Measurements from ENCODE around the gene RNF114. TPM values are rescaled to one million over a fixed set of nuclear protein-coding genes. Genes with fewer than 3 reads are reported as not detected.

Gene RNF114
- total and polyA plus RNA-seq, 2 donors (not counting 3 experiments of a cell fraction or from before 2014, with no cell fraction given), result 45.8 to 81.7 TPM

DNA sequence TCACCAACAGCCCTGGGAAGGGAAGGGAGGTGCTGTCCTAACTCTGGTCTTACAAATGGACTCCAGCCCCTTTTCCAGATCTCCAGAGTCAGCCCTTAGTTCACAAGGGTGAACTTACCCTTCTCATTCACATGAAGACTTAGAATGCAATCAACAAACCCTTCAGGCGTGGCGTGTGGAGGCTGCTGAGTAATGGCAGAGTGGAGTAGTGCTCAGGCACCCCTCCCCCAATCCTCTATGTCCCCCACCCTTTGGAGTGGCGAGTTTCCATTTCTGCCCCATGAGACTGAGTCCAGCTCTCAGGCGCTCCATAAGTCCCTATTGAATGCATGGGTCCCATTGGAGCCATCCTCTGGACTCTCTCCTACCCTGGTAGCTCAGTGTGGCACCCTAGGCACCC, 49.9 kb downstream of the RNF114 start:
- Histone ChIP-seq H2AFZ (ENCODE audit: low read depth, low read length) (no peak overlapping the region), H3K9me1 (replicated peaks; ENCODE audit: control insufficient read depth, extremely low read depth, insufficient read depth, low read length) (no peaks in the 10 kb centered on the region), H3K9me3 (replicated peaks; ENCODE audit: control insufficient read depth, insufficient read depth, low read length) (no peaks in the 10 kb centered on the region), H4K20me1 (replicated peaks; ENCODE audit: control insufficient read depth, extremely low read depth, insufficient read depth, low read length) (no peaks in the 10 kb centered on the region), H3K27me3 (ENCODE audit: control insufficient read depth in 2 of 2, insufficient read depth in 2 of 2, low read length in 2 of 2) (no peaks in the 10 kb centered on the region), H3K4me2 (ENCODE audit: insufficient read depth, low read length) (peak overlapping the region; percentile 77), H3K36me3 (ENCODE audit: control insufficient read depth in 2 of 2, extremely low read depth in 1 of 2, insufficient read depth in 2 of 2, low read length in 2 of 2) (peaks cover 8 to 12% of the 10 kb centered on the region in 2 experiments), H3K27ac (ENCODE audit: insufficient read depth, low read depth, low read length) (peak overlapping the region; percentile 4), H3K9ac (replicated peaks; ENCODE audit: extremely low read depth, insufficient read depth, low read length) (peak overlapping the region; percentile 31), H3K4me1 (ENCODE audit: control insufficient read depth, extremely low read depth, insufficient read depth, low read length) (peaks cover 75% of the 10 kb centered on the region), H3K4me3 (replicated peaks in 1 of 3; ENCODE audit: insufficient read depth in 1 of 3, low read depth in 1 of 3, low read length in 3 of 3) (peak overlapping the region in 2 of 3 experiments; percentile 49 to 89), H3K79me2 (ENCODE audit: control insufficient read depth, insufficient read depth, low read length) (peaks cover 56% of the 10 kb centered on the region)
- dilution Hi-C loops (cut with MboI; ENCODE audit: extremely low pct_ligation_motif_present, low sequenced_read_pairs), result no loop called here
- ChIA-PET POLR2A (interaction anchor here (0.8 kb wide), 1 partner anchor 27 kb away, joined by 3 read pairs; no protein-coding TSS in a partner anchor), CTCF (interaction anchor here (1.1 to 23.6 kb wide), 3 partner anchors 82 to 100 kb away, joined by 3 to 1187 read pairs (median 4); no protein-coding TSS in a partner anchor)
- FAIRE-seq (no peak), DNase-seq (ENCODE audit: low read depth, low spot score) (no peak)
- intact Hi-C loops (cut with micrococcal nuclease), result loop anchor here (10.0 kb wide), 1 partner anchor 479 kb away; no protein-coding TSS in a partner anchor
- BruUV-seq (replicated peaks), result no TSS peak
- no peak for TF ChIP-seq JUN (IDR thresholded peaks at IDR 0.05; ENCODE audit: borderline replicate concordance, insufficient read depth, insufficient read length, low read depth)
- no peak for TF ChIP-seq POLR2AphosphoS5 (IDR thresholded peaks at IDR 0.05; ENCODE audit: insufficient read depth, low read depth, low read length)
- no peak for TF ChIP-seq EZH2 (IDR thresholded peaks at IDR 0.05; ENCODE audit: borderline replicate concordance, low read depth, low read length, severe bottlenecking)
- TF ChIP-seq, protein P1, sequence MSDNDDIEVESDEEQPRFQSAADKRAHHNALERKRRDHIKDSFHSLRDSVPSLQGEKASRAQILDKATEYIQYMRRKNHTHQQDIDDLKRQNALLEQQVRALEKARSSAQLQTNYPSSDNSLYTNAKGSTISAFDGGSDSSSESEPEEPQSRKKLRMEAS (IDR thresholded peaks at IDR 0.05; ENCODE audit: insufficient read depth, insufficient read length), result no peak
- TF ChIP-seq POLR2A (IDR thresholded peaks at IDR 0.05; ENCODE audit: low read depth, low read length), result no peak
- no peak for TF ChIP-seq MYC (IDR thresholded peaks at IDR 0.05; ENCODE audit: low read depth, low read length)
- TF ChIP-seq, protein P2, sequence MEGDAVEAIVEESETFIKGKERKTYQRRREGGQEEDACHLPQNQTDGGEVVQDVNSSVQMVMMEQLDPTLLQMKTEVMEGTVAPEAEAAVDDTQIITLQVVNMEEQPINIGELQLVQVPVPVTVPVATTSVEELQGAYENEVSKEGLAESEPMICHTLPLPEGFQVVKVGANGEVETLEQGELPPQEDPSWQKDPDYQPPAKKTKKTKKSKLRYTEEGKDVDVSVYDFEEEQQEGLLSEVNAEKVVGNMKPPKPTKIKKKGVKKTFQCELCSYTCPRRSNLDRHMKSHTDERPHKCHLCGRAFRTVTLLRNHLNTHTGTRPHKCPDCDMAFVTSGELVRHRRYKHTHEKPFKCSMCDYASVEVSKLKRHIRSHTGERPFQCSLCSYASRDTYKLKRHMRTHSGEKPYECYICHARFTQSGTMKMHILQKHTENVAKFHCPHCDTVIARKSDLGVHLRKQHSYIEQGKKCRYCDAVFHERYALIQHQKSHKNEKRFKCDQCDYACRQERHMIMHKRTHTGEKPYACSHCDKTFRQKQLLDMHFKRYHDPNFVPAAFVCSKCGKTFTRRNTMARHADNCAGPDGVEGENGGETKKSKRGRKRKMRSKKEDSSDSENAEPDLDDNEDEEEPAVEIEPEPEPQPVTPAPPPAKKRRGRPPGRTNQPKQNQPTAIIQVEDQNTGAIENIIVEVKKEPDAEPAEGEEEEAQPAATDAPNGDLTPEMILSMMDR (IDR thresholded peaks at IDR 0.05; ENCODE audit: extremely low read depth in 1 of 2, insufficient read depth in 1 of 2, low read depth in 1 of 2, low read length in 2 of 2), result no peak

All from endothelial cell of umbilical vein (primary cell).